Endothelial cell of umbilical vein (primary cell): ENCODE data around the gene EFCAB13.

ENCODE experiments used
- CTCF ChIP-seq, 2 donors: IDR thresholded peaks; 1 replicate in 1 of 2; 2 replicates in 1 of 2; pipeline ENCODE4 v1.5.1; 2011; ENCODE audit warnings: low read length in 2 of 2, mild to moderate bottlenecking in 2 of 2, moderate library complexity in 2 of 2, control low read depth in 1 of 2, inconsistent platforms in 1 of 2, low read depth in 1 of 2; ENCODE audit not compliant: insufficient read depth in 1 of 2; ENCODE audit errors: extremely low read depth in 1 of 2
- JUN ChIP-seq: IDR thresholded peaks from 2 replicates; pipeline ENCODE4 v1.6.1; 2011; ENCODE audit warnings: borderline replicate concordance, low read depth; ENCODE audit not compliant: insufficient read length, insufficient read depth
- MAX ChIP-seq: IDR thresholded peaks from 2 replicates; pipeline ENCODE4 v1.6.1; 2011; ENCODE audit not compliant: insufficient read depth, insufficient read length
- POLR2A ChIP-seq: IDR thresholded peaks from 2 replicates; pipeline ENCODE4 v1.6.1; 2012; ENCODE audit warnings: low read depth, mild to moderate bottlenecking, control low read depth, low read length
- POLR2AphosphoS5 ChIP-seq: IDR thresholded peaks from 2 replicates; pipeline ENCODE4 v1.6.1; 2012; ENCODE audit warnings: low read depth, mild to moderate bottlenecking, control low read depth, low read length, moderate library complexity; ENCODE audit not compliant: insufficient read depth

GRCh38 chr17:47301831-47302230, 21.9 kb upstream of the EFCAB13 start:
- TF ChIP-seq POLR2A (no peak), MAX (no peak), POLR2AphosphoS5 (no peak), CTCF (IDR thresholded peaks at IDR 0.05; ENCODE audit: extremely low read depth in 1 of 2, insufficient read depth in 1 of 2, low read depth in 1 of 2, low read length in 2 of 2) (no peak), JUN (no peak)
